IPS-18a (cell line): ENCODE data around the gene SLC30A10.
"Not testable (repeated sequence)": the region's sequence is repeated elsewhere in the genome, so short reads cannot be mapped to it uniquely, and the experiment has no call there.

Experiments used
- H3K27ac ChIP-seq: one replicate; pipeline ENCODE4 v1.5.1; 2013; ENCODE audit warnings: low read length
- H3K27me3 ChIP-seq: one replicate; pipeline ENCODE4 v1.6.1; 2013; ENCODE audit warnings: mild to moderate bottlenecking, low read length; ENCODE audit not compliant: control insufficient read depth, insufficient read depth
- H3K36me3 ChIP-seq: one replicate; pipeline ENCODE4 v1.6.1; 2013; ENCODE audit warnings: low read depth, low read length; ENCODE audit not compliant: control insufficient read depth
- H3K4me1 ChIP-seq: one replicate; pipeline ENCODE4 v1.6.1; 2013; ENCODE audit warnings: low read depth, low read length; ENCODE audit not compliant: control insufficient read depth
- H3K4me3 ChIP-seq: one replicate; pipeline ENCODE4 v1.5.1; 2013; ENCODE audit warnings: low read length
- H3K9ac ChIP-seq: one replicate; pipeline ENCODE4 v1.6.1; 2013; ENCODE audit warnings: mild to moderate bottlenecking, low read length, moderate library complexity
- H3K9me3 ChIP-seq: one replicate; pipeline ENCODE4 v1.6.1; 2013; ENCODE audit warnings: low read depth, low read length; ENCODE audit not compliant: control insufficient read depth

The SLC30A10 gene

DNA sequence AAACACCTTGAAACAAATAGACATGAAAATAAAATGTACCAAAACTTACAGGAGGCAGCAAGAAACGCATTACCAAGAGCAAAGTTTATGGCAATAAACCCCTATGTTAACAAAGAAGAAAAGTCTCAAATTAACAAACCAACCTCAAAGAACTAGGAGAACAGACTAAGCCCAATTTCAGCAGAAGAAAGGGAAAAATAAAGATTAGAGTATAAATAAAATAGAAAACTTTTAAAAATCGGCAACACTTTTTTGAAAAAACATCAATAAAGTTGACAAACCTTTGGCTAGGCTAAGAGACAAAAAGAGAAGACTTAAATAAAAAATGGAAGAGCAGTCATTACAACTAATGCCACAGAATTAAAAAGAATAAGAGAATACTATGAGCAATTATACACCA lies 42.7 kb downstream of the SLC30A10 start:
- H3K36me3 ChIP-seq, result no peaks in the 10 kb centered on the region
- no peaks in the 10 kb centered on the region for H3K9me3 ChIP-seq
- H3K9ac ChIP-seq, result no peak overlapping the region
- H3K27me3 ChIP-seq, result no peaks in the 10 kb centered on the region
- no peak overlapping the region for H3K27ac ChIP-seq
- no peak overlapping the region for H3K4me3 ChIP-seq
- H3K4me1 ChIP-seq, result peaks cover 6% of the 10 kb centered on the region

- Histone ChIP-seq H3K4me3 (no peak overlapping the region), H3K4me1 (peaks cover 6% of the 10 kb centered on the region), H3K9ac (no peak overlapping the region), H3K9me3 (no peaks in the 10 kb centered on the region), H3K27ac (no peak overlapping the region), H3K36me3 (no peaks in the 10 kb centered on the region), H3K27me3 (no peaks in the 10 kb centered on the region)
Measured at GRCh38 chr1:219883400-219884332, 44.7 kb downstream of the SLC30A10 start.

GRCh38 chr1:219882755-219883154 lies 45.6 kb downstream of the SLC30A10 start:
- Histone ChIP-seq H3K4me1 (peaks cover 6% of the 10 kb centered on the region), H3K27ac (no peak overlapping the region), H3K36me3 (no peaks in the 10 kb centered on the region), H3K9me3 (no peaks in the 10 kb centered on the region), H3K9ac (no peak overlapping the region), H3K27me3 (no peaks in the 10 kb centered on the region), H3K4me3 (no peak overlapping the region)

GRCh38 chr1:219882096-219882495 lies 46.3 kb downstream of the SLC30A10 start:
- Histone ChIP-seq H3K4me1 (peaks cover 6% of the 10 kb centered on the region), H3K27me3 (no peaks in the 10 kb centered on the region), H3K9ac (no peak overlapping the region)

GRCh38 chr1:219880765-219881457 lies 47.4 kb downstream of the SLC30A10 start:
- no peaks in the 10 kb centered on the region for H3K9me3 ChIP-seq
- H3K4me3 ChIP-seq, result no peak overlapping the region

More at GRCh38 chr1:219882096-219882495, 46.3 kb downstream of the SLC30A10 start:
- Histone ChIP-seq H3K36me3 (no peaks in the 10 kb centered on the region), H3K9me3 (no peaks in the 10 kb centered on the region), H3K27ac (no peak overlapping the region), H3K4me3 (no peak overlapping the region)

DNA sequence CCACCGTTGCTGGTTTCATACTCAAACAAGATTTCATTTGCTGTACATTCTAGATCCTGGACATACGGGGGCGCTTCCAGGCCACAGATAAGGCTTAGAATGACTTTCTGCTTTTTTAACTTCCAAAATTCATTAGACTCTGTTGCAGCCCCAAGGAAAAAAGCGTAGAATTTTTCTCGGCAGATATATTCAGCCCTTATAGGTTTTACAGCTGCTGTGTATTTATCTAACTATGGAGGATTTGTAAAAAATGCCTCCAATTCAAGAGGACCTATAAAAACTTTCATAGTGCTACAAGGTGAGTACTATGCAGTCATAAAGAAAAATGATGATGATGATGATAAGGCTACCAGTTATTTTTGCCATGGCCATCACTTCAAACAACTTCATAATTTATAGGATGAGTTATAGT lies 51.6 kb downstream of the SLC30A10 start:
- Histone ChIP-seq H3K9ac (no peak overlapping the region), H3K9me3 (no peaks in the 10 kb centered on the region), H3K27ac (no peak overlapping the region), H3K36me3 (no peaks in the 10 kb centered on the region), H3K4me1 (no peaks in the 10 kb centered on the region), H3K4me3 (no peak overlapping the region), H3K27me3 (no peaks in the 10 kb centered on the region)

More at GRCh38 chr1:219880765-219881457, 47.4 kb downstream of the SLC30A10 start:
- no peaks in the 10 kb centered on the region for H3K27me3 ChIP-seq
- peaks cover 6% of the 10 kb centered on the region for H3K4me1 ChIP-seq
- no peak overlapping the region for H3K9ac ChIP-seq
- no peak overlapping the region for H3K27ac ChIP-seq
- H3K36me3 ChIP-seq, result no peaks in the 10 kb centered on the region

GRCh38 chr1:219875860-219876259 lies 52.5 kb downstream of the SLC30A10 start:
- Histone ChIP-seq H3K36me3 (no peaks in the 10 kb centered on the region), H3K27ac (no peak overlapping the region), H3K4me1 (no peaks in the 10 kb centered on the region), H3K27me3 (no peaks in the 10 kb centered on the region), H3K4me3 (no peak overlapping the region), H3K9me3 (no peaks in the 10 kb centered on the region), H3K9ac (no peak overlapping the region)

- not testable (repeated sequence) for H3K27ac ChIP-seq, H3K27me3 ChIP-seq, H3K4me1 ChIP-seq, H3K4me3 ChIP-seq, H3K9ac ChIP-seq, H3K36me3 ChIP-seq, H3K9me3 ChIP-seq
Measured at GRCh38 chr1:219872538-219872937, 55.8 kb downstream of the SLC30A10 start.

GRCh38 chr1:219871427-219872057 lies 56.8 kb downstream of the SLC30A10 start:
- Histone ChIP-seq H3K27me3 (no peaks in the 10 kb centered on the region), H3K9me3 (no peaks in the 10 kb centered on the region)

GRCh38 chr1:219868615-219869014 lies 59.7 kb downstream of the SLC30A10 start:
- not testable (repeated sequence) for H3K36me3 ChIP-seq, H3K27ac ChIP-seq, H3K4me3 ChIP-seq, H3K9ac ChIP-seq, H3K9me3 ChIP-seq, H3K27me3 ChIP-seq, H3K4me1 ChIP-seq

More at GRCh38 chr1:219871427-219872057, 56.8 kb downstream of the SLC30A10 start:
- H3K4me1 ChIP-seq, result no peaks in the 10 kb centered on the region
- H3K4me3 ChIP-seq, result no peak overlapping the region
- no peaks in the 10 kb centered on the region for H3K36me3 ChIP-seq
- no peak overlapping the region for H3K27ac ChIP-seq
- H3K9ac ChIP-seq, result no peak overlapping the region
